NCI-H2171 (cell line): ENCODE data around the gene ZNF397.
"Not testable (repeated sequence)": the region's sequence is repeated elsewhere in the genome, so short reads cannot be mapped to it uniquely, and the experiment has no call there.

Experiments
- DNase-seq: peaks from one replicate; lab custom pipeline; 2025; lab: John Stamatoyannopoulos, UW

The ZNF397 gene

GRCh38 chr18:35240664-35241447 lies at the start of gene ZNF397:
TSS of gene ZNF397 (plus strand) at chr18:35241034. CDS start at chr18:35242471, 1,437 bp downstream.
- peak; percentile 95 for DNase-seq

GRCh38 chr18:35191698-35192025 lies 49.2 kb upstream of the ZNF397 start:
- DNase-seq, result no peak

GRCh38 chr18:35192415-35192814 lies 48.4 kb upstream of the ZNF397 start:
- DNase-seq, result peak; percentile 67

- DNase-seq, result no peak
These were observed 47.5 kb upstream of the ZNF397 start for GRCh38 chr18:35193316-35193715.

GRCh38 chr18:35197296-35197695 lies 43.5 kb upstream of the ZNF397 start:
- no peak for DNase-seq

- DNase-seq, result peak; percentile 47
These were observed 39.4 kb upstream of the ZNF397 start for GRCh38 chr18:35201256-35201931.

GRCh38 chr18:35203067-35203466 lies 37.8 kb upstream of the ZNF397 start:
- DNase-seq, result peak; percentile 50

- DNase-seq, result no peak
These were observed 35.6 kb upstream of the ZNF397 start for GRCh38 chr18:35205199-35205712.

- DNase-seq, result not testable (repeated sequence)
These were observed 34.9 kb upstream of the ZNF397 start for GRCh38 chr18:35205746-35206458.

- no peak for DNase-seq
These were observed 25.8 kb upstream of the ZNF397 start for GRCh38 chr18:35215026-35215425.

GRCh38 chr18:35216611-35217010 lies 24.2 kb upstream of the ZNF397 start:
- DNase-seq, result not testable (repeated sequence)

- not testable (repeated sequence) for DNase-seq
These were observed 21.5 kb upstream of the ZNF397 start for GRCh38 chr18:35219331-35219730.

GRCh38 chr18:35220424-35220823 lies 20.4 kb upstream of the ZNF397 start:
- no peak for DNase-seq

GRCh38 chr18:35223797-35224196 lies 17.0 kb upstream of the ZNF397 start:
- no peak for DNase-seq

GRCh38 chr18:35227254-35227653 lies 13.6 kb upstream of the ZNF397 start:
- DNase-seq, result no peak

GRCh38 chr18:35231052-35231451 lies 9.8 kb upstream of the ZNF397 start:
- DNase-seq, result peak; percentile 48

GRCh38 chr18:35236571-35237363 lies 4.1 kb upstream of the ZNF397 start:
- DNase-seq, result no peak

- DNase-seq, result no peak
These were observed 1.5 kb upstream of the ZNF397 start for GRCh38 chr18:35239314-35239713.

GRCh38 chr18:35241448-35241804 lies 592 bp downstream of the ZNF397 start:
- DNase-seq, result no peak

GRCh38 chr18:35242426-35242825 lies 1.6 kb downstream of the ZNF397 start:
- DNase-seq, result no peak

GRCh38 chr18:35244671-35245070 lies 3.8 kb downstream of the ZNF397 start:
- no peak for DNase-seq
